Measurements from ENCODE around the gene ALDH1L2. TPM values are rescaled to one million over a fixed set of nuclear protein-coding genes. Genes with fewer than 3 reads are reported as not detected.

The ALDH1L2 gene
- total RNA-seq, 1 experiment from 2014 or later = 1.9 TPM

DNA sequence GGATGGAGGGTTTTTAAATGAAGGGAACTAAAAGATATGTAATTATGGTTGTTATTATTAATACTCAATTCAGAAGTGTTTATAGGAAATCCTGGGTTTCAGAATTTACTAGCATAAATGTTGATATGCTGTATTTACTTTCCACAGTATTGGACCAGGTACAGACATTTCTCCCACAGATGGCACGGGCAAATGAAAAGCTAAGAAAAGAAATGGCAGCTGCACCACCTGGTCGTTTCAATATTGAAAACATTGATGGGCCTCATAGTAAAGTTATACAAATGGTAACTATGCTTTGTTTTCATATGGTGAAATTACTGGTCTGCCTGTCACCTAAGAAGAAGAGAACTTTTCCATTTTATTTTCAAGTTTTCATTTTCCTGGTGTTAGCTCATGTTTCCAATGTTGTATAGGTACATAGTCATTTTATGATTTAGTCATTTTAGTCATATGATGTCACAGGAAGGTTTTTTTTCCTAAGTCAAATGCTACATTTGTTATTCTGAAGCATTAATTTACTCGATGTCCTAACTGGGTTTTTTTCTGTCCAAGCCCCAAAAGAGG lies 92.6 kb downstream of the ALDH1L2 start:
- Histone ChIP-seq H4K20me1 (ENCODE audit: control insufficient read depth, insufficient read depth, insufficient read length) (no peaks in the 10 kb centered on the region), H3T11ph (ENCODE audit: low read length) (no peak overlapping the region), H3K23me2 (ENCODE audit: insufficient read length, low read depth, low read length, poor library complexity, severe bottlenecking) (peaks cover 3% of the 10 kb centered on the region), H3K4ac (ENCODE audit: low read depth, low read length) (no peak overlapping the region), H3K18ac (ENCODE audit: insufficient read length, low read depth, low read length) (no peak overlapping the region), H3K27ac (ENCODE audit: insufficient read length, low read depth, low read length) (no peak overlapping the region), H2BK5ac (ENCODE audit: insufficient read length, low read length) (no peak overlapping the region), H2AK5ac (ENCODE audit: insufficient read length, low read length) (no peak overlapping the region), H3K4me1 (ENCODE audit: insufficient read depth, low read length) (no peaks in the 10 kb centered on the region), H3K9me3 (ENCODE audit: control insufficient read depth, low read depth, low read length) (no peaks in the 10 kb centered on the region), H3K79me2 (ENCODE audit: insufficient read depth, low read length) (peaks cover 14% of the 10 kb centered on the region; the same call in 1 of the 2 replicates), H3K27me3 (ENCODE audit: insufficient read depth, low read length) (no peaks in the 10 kb centered on the region), H4K91ac (ENCODE audit: insufficient read length, low read depth, low read length) (no peak overlapping the region), H2AFZ (ENCODE audit: low read length) (no peak overlapping the region), H4K8ac (replicated peaks; ENCODE audit: insufficient read length, low read depth, low read length) (no peak overlapping the region), H3K79me1 (ENCODE audit: insufficient read depth, low read depth, low read length, poor library complexity, severe bottlenecking) (peaks cover 3% of the 10 kb centered on the region), H2BK20ac (ENCODE audit: low read depth, low read length, poor library complexity, severe bottlenecking) (no peak overlapping the region), H3K4me2 (ENCODE audit: insufficient read depth, insufficient read length, low read length) (no peak overlapping the region), H3K23ac (ENCODE audit: insufficient read length, low read depth, low read length) (no peak overlapping the region), H2BK120ac (ENCODE audit: low read depth, low read length, poor library complexity, severe bottlenecking) (no peak overlapping the region), H2BK15ac (ENCODE audit: low read depth, low read length) (no peak overlapping the region), H3K56ac (ENCODE audit: insufficient read length, low read depth, low read length) (no peak overlapping the region), H3K14ac (ENCODE audit: insufficient read depth, low read length) (no peak overlapping the region), H3K9ac (ENCODE audit: extremely low read depth, insufficient read length, low read length) (no peak overlapping the region), H4K5ac (ENCODE audit: insufficient read length, low read depth, low read length) (no peak overlapping the region), H2BK12ac (ENCODE audit: insufficient read length, low read depth, low read length) (no peak overlapping the region)
- no peak for TF ChIP-seq CTCF (conservative IDR thresholded peaks at IDR 0.05)
- no peak overlapping the region for H3K27ac Mint-ChIP-seq
- H3K27me3 Mint-ChIP-seq (ENCODE audit: low read depth) = no peaks in the 10 kb centered on the region
- no peak overlapping the region for H3K4me3 Mint-ChIP-seq
- peaks cover 11 to 16% of the 10 kb centered on the region in 2 experiments for H3K4me1 Mint-ChIP-seq
- no CpG with 5 or more reads among the region's 3 CpGs for WGBS (ENCODE audit: extremely low coverage, insufficient read length, low lambda C conversion rate)
- no peak for DNase-seq
- H3K9me3 Mint-ChIP-seq = no peaks in the 10 kb centered on the region
- peaks cover 39 to 81% (median 75%) of the 10 kb centered on the region in 3 experiments for H3K36me3 Mint-ChIP-seq (ENCODE audit: insufficient read depth in 1 of 3, low read depth in 3 of 3)

Data from H9 (cell line).